SK-N-MC (cell line): Measurements from ENCODE around the gene AXIN1.

Experiments
- DNase-seq: peaks from one replicate; pipeline ENCODE4 v3.0.0-alpha.2; 2011; ENCODE audit warnings: low read depth, low spot score
- H3K27ac ChIP-seq: fragments of 200-600 bp; sonication (generic); 2 replicates; pipeline ENCODE4 v1.5.1; 2016; ENCODE audit warnings: mixed run types
- H3K36me3 ChIP-seq: fragments of 200-600 bp; sonication (generic); 2 replicates; pipeline ENCODE4 v1.6.1; 2017; ENCODE audit warnings: antibody characterized with exemption, low read length, mixed read lengths; ENCODE audit not compliant: insufficient read depth
- H3K4me3 ChIP-seq: fragments of 200-600 bp; sonication (generic); 2 replicates; pipeline ENCODE4 v1.5.1; 2016
- H3K9ac ChIP-seq: fragments of 200-600 bp; sonication (generic); 2 replicates; pipeline ENCODE4 v1.8.0; 2017; ENCODE audit warnings: mixed run types, mixed read lengths; ENCODE audit not compliant: insufficient read length
- H3K9me3 ChIP-seq: fragments of 200-600 bp; sonication (generic); 2 replicates; pipeline ENCODE4 v1.6.1; 2017; ENCODE audit warnings: low read depth, mild to moderate bottlenecking, antibody characterized with exemption, low read length, moderate library complexity, mixed read lengths
- EZH2 ChIP-seq: fragments of 200-600 bp; sonication (generic); IDR thresholded peaks from one replicate; pipeline ENCODE4 v1.6.1; 2017; ENCODE audit warnings: antibody characterized with exemption
- FOXP2 ChIP-seq: optimal IDR thresholded peaks from 2 replicates; pipeline ENCODE3; 2011; ENCODE audit warnings: mild to moderate bottlenecking, moderate library complexity; ENCODE audit not compliant: insufficient read depth; ENCODE audit errors: extremely low read length, control extremely low read depth
- POLR2AphosphoS5 ChIP-seq: IDR thresholded peaks from 2 replicates; pipeline ENCODE4 v1.6.1; 2012; ENCODE audit warnings: mild to moderate bottlenecking, low read depth, low read length, borderline replicate concordance

The AXIN1 gene

GRCh38 chr16:280991-281659 lies 71.4 kb downstream of the AXIN1 start:
- H3K36me3 ChIP-seq, result no peaks in the 10 kb centered on the region
- H3K27ac ChIP-seq, result no peak overlapping the region
- peak overlapping the region; percentile 57 for H3K4me3 ChIP-seq
- no peaks in the 10 kb centered on the region for H3K9me3 ChIP-seq
- TF ChIP-seq POLR2AphosphoS5 (no peak), FOXP2 (no peak), EZH2 (no peak)
- DNase-seq, result no peak
- H3K9ac ChIP-seq, result no peak overlapping the region

GRCh38 chr16:280552-280951 lies 72.0 kb downstream of the AXIN1 start, which contains the start of gene ARHGDIG:
ARHGDIG (plus strand) TSS chr16:280591; CDS start chr16:280681, 90 bp downstream.
- H3K27ac ChIP-seq, result no peak within 1 kb of the TSS
- TF ChIP-seq FOXP2 (no peak), POLR2AphosphoS5 (no peak), EZH2 (no peak)
- H3K9ac ChIP-seq, result no peak within 1 kb of the TSS
- no peak for DNase-seq
- H3K9me3 ChIP-seq, result no peaks in the 10 kb centered on the region
- H3K36me3 ChIP-seq, result no peaks in the 10 kb centered on the region
- peak within 1 kb of the TSS; percentile 57 for H3K4me3 ChIP-seq

- no peaks in the 10 kb centered on the region for H3K9me3 ChIP-seq
- H3K4me3 ChIP-seq, result no peak overlapping the region
- no peak overlapping the region for H3K27ac ChIP-seq
- TF ChIP-seq FOXP2, result no peak
- TF ChIP-seq EZH2, result no peak
- TF ChIP-seq POLR2AphosphoS5, result no peak
- no peaks in the 10 kb centered on the region for H3K36me3 ChIP-seq
- no peak overlapping the region for H3K9ac ChIP-seq
- no peak for DNase-seq
Measured at GRCh38 chr16:280005-280460, 72.5 kb downstream of the AXIN1 start.

GRCh38 chr16:279531-279930 lies 73.0 kb downstream of the AXIN1 start:
- Histone ChIP-seq H3K27ac (no peak overlapping the region), H3K4me3 (no peak overlapping the region), H3K9ac (no peak overlapping the region), H3K36me3 (no peaks in the 10 kb centered on the region), H3K9me3 (no peaks in the 10 kb centered on the region)
- no peak for TF ChIP-seq FOXP2
- TF ChIP-seq POLR2AphosphoS5, result no peak
- TF ChIP-seq EZH2, result no peak
- no peak for DNase-seq

GRCh38 chr16:278863-279366 lies 73.6 kb downstream of the AXIN1 start:
- Histone ChIP-seq H3K9ac (no peak overlapping the region), H3K4me3 (no peak overlapping the region), H3K9me3 (no peaks in the 10 kb centered on the region), H3K27ac (no peak overlapping the region), H3K36me3 (no peaks in the 10 kb centered on the region)
- TF ChIP-seq EZH2 (no peak), POLR2AphosphoS5 (no peak), FOXP2 (no peak)
- peak; percentile 2 for DNase-seq

GRCh38 chr16:276426-277077 lies 76.0 kb downstream of the AXIN1 start:
- H3K4me3 ChIP-seq, result no peak overlapping the region
- H3K9ac ChIP-seq, result no peak overlapping the region
- DNase-seq, result no peak
- no peaks in the 10 kb centered on the region for H3K9me3 ChIP-seq
- H3K27ac ChIP-seq, result no peak overlapping the region
- TF ChIP-seq FOXP2 (no peak), EZH2 (no peak), POLR2AphosphoS5 (no peak)
- no peaks in the 10 kb centered on the region for H3K36me3 ChIP-seq

GRCh38 chr16:275786-276232 lies 76.7 kb downstream of the AXIN1 start, which contains the start of gene RGS11:
RGS11 (minus strand) TSS chr16:275944; CDS start chr16:275911, 33 bp downstream.
- Histone ChIP-seq H3K27ac (no peak within 1 kb of the TSS), H3K9me3 (no peaks in the 10 kb centered on the region), H3K9ac (no peak within 1 kb of the TSS), H3K36me3 (no peaks in the 10 kb centered on the region), H3K4me3 (no peak within 1 kb of the TSS)
- DNase-seq, result no peak
- TF ChIP-seq POLR2AphosphoS5, result no peak
- TF ChIP-seq FOXP2, result no peak
- TF ChIP-seq EZH2, result no peak

- Histone ChIP-seq H3K27ac (no peak overlapping the region), H3K9ac (no peak overlapping the region), H3K9me3 (no peaks in the 10 kb centered on the region), H3K4me3 (no peak overlapping the region), H3K36me3 (no peaks in the 10 kb centered on the region)
- TF ChIP-seq EZH2 (no peak), FOXP2 (no peak), POLR2AphosphoS5 (no peak)
- DNase-seq, result no peak
Measured at GRCh38 chr16:275041-275641, 77.4 kb downstream of the AXIN1 start.
